ENCODE results near the gene GNG12.
A peak's percentile ranks its signal among the peaks of the same experiment; 100 is the strongest.

The GNG12 gene

DNA sequence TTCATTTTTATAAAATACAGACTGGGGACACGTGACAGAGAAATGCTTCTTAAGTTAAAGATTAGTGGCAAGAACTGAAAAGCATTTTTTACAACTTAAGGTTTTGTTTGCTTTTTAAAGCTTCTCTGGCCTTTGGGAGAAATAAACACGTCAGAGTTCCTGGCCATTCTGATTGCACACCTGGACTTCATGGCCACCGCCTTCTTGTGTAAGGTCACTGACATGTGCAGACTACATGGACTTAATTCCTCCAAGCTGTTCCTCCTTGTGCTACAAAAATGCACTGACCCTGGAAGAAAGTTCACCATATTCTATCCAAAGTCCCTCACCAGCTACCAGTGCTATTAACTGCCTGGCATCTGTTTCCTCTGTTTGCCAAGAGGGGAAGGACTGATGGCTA is 92.1 kb downstream of the GNG12 start:
- H3K4me3 ChIP-seq (ENCODE audit: low read depth, low read length): no peak overlapping the region
- no peak for TF ChIP-seq CTCF (IDR thresholded peaks at IDR 0.05; ENCODE audit: low read depth, low read length)

GRCh38 chr1:67740543-67740942 is 92.7 kb downstream of the GNG12 start:
- no peak for TF ChIP-seq CTCF (IDR thresholded peaks at IDR 0.05; ENCODE audit: low read depth, low read length)
- H3K4me3 ChIP-seq (ENCODE audit: low read depth, low read length): no peak overlapping the region

DNA sequence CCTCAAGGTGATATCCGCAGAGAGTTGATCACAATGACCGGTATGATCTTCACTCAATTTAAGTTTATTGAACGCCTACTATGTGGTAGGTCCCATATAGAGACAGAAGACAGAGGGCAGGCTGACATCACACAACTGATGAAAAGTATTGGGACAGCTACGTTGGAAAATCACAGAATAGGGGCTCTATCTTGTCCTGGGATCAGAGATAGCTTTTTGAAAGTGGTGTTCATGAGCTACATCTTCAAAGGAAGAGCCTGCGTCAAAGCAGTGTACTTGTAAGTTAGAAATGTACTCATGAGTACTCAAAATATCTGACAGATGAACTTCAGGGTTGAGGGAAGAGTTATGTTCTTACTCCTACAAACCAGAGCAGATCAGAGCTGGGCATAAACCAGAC is 93.9 kb downstream of the GNG12 start:
- no peak overlapping the region for H3K4me3 ChIP-seq (ENCODE audit: low read depth, low read length)
- no peak for TF ChIP-seq CTCF (IDR thresholded peaks at IDR 0.05; ENCODE audit: low read depth, low read length)

DNA sequence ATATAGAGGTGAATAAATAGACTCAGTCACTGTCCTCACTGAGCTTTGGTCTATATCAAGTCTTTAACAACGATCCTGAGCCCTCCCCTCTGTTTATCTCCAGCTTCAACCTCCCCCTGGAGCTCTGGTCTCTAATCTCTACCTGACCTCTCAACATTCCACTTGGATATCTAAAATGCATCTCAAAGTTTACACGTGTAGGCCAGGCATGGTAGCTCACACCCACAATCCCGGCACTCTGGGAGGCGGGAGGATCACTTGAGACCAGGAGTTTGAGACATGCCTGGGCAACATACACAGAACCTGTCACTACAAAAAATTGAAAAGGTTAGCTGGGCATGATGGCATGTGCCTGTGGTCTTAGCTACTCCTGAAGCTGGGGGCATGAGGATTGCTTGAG is 94.9 kb downstream of the GNG12 start:
- TF ChIP-seq CTCF (IDR thresholded peaks at IDR 0.05; ENCODE audit: low read depth, low read length): no peak
- H3K4me3 ChIP-seq (ENCODE audit: low read depth, low read length): no peak overlapping the region

DNA sequence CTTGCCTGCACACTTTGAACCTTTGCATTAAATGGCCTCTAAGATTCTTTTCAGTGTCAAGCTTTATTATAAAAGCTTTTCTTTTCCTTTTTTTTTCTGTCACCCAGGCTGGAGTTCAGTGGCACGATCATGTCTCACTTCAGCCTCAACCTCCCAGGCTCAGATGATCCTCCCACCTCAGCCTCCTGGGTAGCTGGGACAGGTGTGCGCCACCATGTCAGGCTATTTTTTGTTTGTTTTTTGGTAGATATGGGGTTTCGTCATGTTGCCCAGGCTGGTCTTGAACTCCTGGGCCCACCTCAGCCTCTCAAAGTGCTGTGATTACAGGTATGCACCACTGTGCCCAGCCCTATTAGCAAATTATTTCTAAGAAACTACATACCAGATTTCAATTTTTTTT is 95.4 kb downstream of the GNG12 start:
- no peak overlapping the region for H3K4me3 ChIP-seq (ENCODE audit: low read depth, low read length)
- TF ChIP-seq CTCF (IDR thresholded peaks at IDR 0.05; ENCODE audit: low read depth, low read length): no peak

DNA sequence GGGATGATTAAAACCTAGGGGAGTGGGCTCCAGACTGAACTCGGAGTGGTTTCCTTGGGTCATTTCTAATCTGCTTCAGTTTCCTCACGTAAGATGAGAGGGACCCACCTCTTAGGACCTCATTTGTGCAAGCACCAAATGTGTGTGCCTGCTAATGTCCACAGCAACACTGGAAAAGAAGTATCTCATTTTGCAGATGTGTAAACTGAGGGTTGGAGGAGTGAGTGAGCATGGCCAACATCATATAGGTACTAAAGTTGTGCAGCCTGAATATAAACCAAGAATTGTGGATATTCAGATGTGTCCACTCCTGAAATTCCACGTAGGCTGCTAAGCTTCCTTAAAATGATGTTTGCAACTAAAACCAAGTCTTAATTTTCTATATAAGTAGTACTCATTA is 96.5 kb downstream of the GNG12 start:
- peak overlapping the region; percentile 19 for H3K4me3 ChIP-seq (ENCODE audit: low read depth, low read length)
- no peak for TF ChIP-seq CTCF (IDR thresholded peaks at IDR 0.05; ENCODE audit: low read depth, low read length)

- no peak for TF ChIP-seq CTCF (IDR thresholded peaks at IDR 0.05; ENCODE audit: low read depth, low read length)
- H3K4me3 ChIP-seq (ENCODE audit: low read depth, low read length): peak overlapping the region; percentile 19
Observed at GRCh38 chr1:67735806-67736627, 97.2 kb downstream of the GNG12 start.
